GM12878 (cell line): ENCODE results near the gene ALG2. TPM values are rescaled to one million over a fixed set of nuclear protein-coding genes. Genes with fewer than 3 reads are reported as not detected.

ENCODE experiments used
- ASH2L ChIP-seq: fragments of 300-600, 200-600 bp; sonication (generic); IDR thresholded peaks from 2 replicates; pipeline ENCODE4 v1.6.1; 2017; ENCODE audit warnings: low read depth, mild to moderate bottlenecking, borderline replicate concordance
- ATF7 ChIP-seq: fragments of 450-650 bp; IDR thresholded peaks from 2 replicates; pipeline ENCODE4 v1.6.1; 2016; ENCODE audit warnings: low read depth, mild to moderate bottlenecking
- BMI1 ChIP-seq: fragments of 450-650 bp; IDR thresholded peaks from 2 replicates; pipeline ENCODE4 v1.6.1; 2016; ENCODE audit warnings: mild to moderate bottlenecking, moderate library complexity, borderline replicate concordance
- CBX3 ChIP-seq: fragments of 200-600 bp; sonication (generic); IDR thresholded peaks from 2 replicates; pipeline ENCODE4 v1.6.1; 2016; ENCODE audit warnings: low read depth, borderline replicate concordance
- CHD2 ChIP-seq: IDR thresholded peaks from 2 replicates; pipeline ENCODE4 v1.6.1; 2011; ENCODE audit warnings: low read depth, low read length, improper control_type of control experiment, borderline replicate concordance
- EED ChIP-seq: sonication (generic); IDR thresholded peaks from 2 replicates; pipeline ENCODE4 v1.6.1; 2016; ENCODE audit warnings: antibody characterized with exemption, low read depth
- EP300 ChIP-seq, 2 experiments: fragments of 150-350 bp in 1 of 2; IDR thresholded peaks; 2 replicates each; pipeline ENCODE4 v1.6.1; 2011 to 2012; ENCODE audit warnings: low read depth in 2 of 2, low read length in 2 of 2, borderline replicate concordance in 1 of 2, improper control_type of control experiment in 1 of 2, inconsistent platforms in 1 of 2; ENCODE audit not compliant: control insufficient read depth in 1 of 2
- FOXM1 ChIP-seq: IDR thresholded peaks from 2 replicates; pipeline ENCODE4 v1.6.1; 2012; ENCODE audit warnings: low read depth, mild to moderate bottlenecking, inconsistent platforms, low read length, moderate library complexity
- LARP7 ChIP-seq: fragments of 450-650 bp; IDR thresholded peaks from 2 replicates; pipeline ENCODE4 v1.6.1; 2017; ENCODE audit warnings: mild to moderate bottlenecking
- MEF2B ChIP-seq: fragments of 450-650 bp; IDR thresholded peaks from 2 replicates; pipeline ENCODE4 v1.6.1; 2018; ENCODE audit warnings: mild to moderate bottlenecking, moderate library complexity; ENCODE audit not compliant: partially characterized antibody, poor library complexity, severe bottlenecking
- MYC ChIP-seq: IDR thresholded peaks from 2 replicates; pipeline ENCODE4 v1.6.1; 2011; ENCODE audit warnings: mild to moderate bottlenecking, low read length, moderate library complexity, inconsistent platforms; ENCODE audit not compliant: insufficient read depth, insufficient replicate concordance, insufficient read length, severe bottlenecking
- NR2C1 ChIP-seq: fragments of 450-650 bp; IDR thresholded peaks from 2 replicates; pipeline ENCODE4 v1.6.1; 2017; ENCODE audit warnings: antibody characterized with exemption, mild to moderate bottlenecking, moderate library complexity
- NR2C2 ChIP-seq: IDR thresholded peaks from 2 replicates; pipeline ENCODE4 v1.6.1; 2011; ENCODE audit warnings: borderline replicate concordance, low read depth; ENCODE audit not compliant: control insufficient read depth, insufficient read length
- PAX5 ChIP-seq: IDR thresholded peaks from 2 replicates; pipeline ENCODE4 v1.6.1; 2011; ENCODE audit warnings: low read depth, low read length, borderline replicate concordance
- POLR2AphosphoS5 ChIP-seq: IDR thresholded peaks from 2 replicates; pipeline ENCODE4 v1.6.1; 2011; ENCODE audit warnings: mild to moderate bottlenecking, low read length, inconsistent platforms
- RBBP5 ChIP-seq: fragments of 200-600 bp; sonication (generic); conservative IDR thresholded peaks from 2 replicates; pipeline ENCODE4 v1.6.1; 2016
- RCOR1 ChIP-seq: conservative IDR thresholded peaks from 2 replicates; pipeline ENCODE4 v1.6.1; 2012; ENCODE audit warnings: low read depth, low read length, improper control_type of control experiment
- RUNX3 ChIP-seq: IDR thresholded peaks from 2 replicates; pipeline ENCODE4 v1.6.1; 2012; ENCODE audit warnings: low read length, inconsistent platforms
- SMC3 ChIP-seq: IDR thresholded peaks from 2 replicates; pipeline ENCODE4 v1.6.1; 2011; ENCODE audit warnings: low read length, improper control_type of control experiment, borderline replicate concordance
- TARDBP ChIP-seq: IDR thresholded peaks from 2 replicates; pipeline ENCODE4 v1.6.1; 2016; ENCODE audit warnings: borderline replicate concordance
- TBL1XR1 ChIP-seq: IDR thresholded peaks from 2 replicates; pipeline ENCODE4 v1.6.1; 2012; ENCODE audit warnings: low read depth, low read length, improper control_type of control experiment
- TCF12 ChIP-seq: IDR thresholded peaks from 2 replicates; pipeline ENCODE4 v1.6.1; 2011; ENCODE audit warnings: low read depth, mild to moderate bottlenecking, low read length
- TCF7 ChIP-seq: IDR thresholded peaks from 2 replicates; pipeline ENCODE4 v1.6.1; 2014; ENCODE audit warnings: antibody characterized with exemption, borderline replicate concordance
- polyA plus RNA-seq, 11 experiments: library from polyadenylated mRNA; depleted of rRNA in 4 of 11; unstranded in 6 of 11; stranded (reverse) in 5 of 11; fragments of >200 nt; fragmentation: Nextera tagmentation in 4 of 11; fragmentation: Illumina TruSeq in 1 of 11; extraction: Ambion mirVana in 4 of 11; extraction: Trizol in 1 of 11; gene quantifications; 1 replicate in 1 of 11; 2 replicates in 10 of 11; pipeline versions ENCODE4 v1.2.1 to v1.2.3, GENCODE V29; 2011 to 2016; ENCODE audit warnings: inconsistent platforms in 2 of 11, missing spikeins in 2 of 11, low read depth in 1 of 11
- total RNA-seq, 4 experiments: library from RNA; depleted of rRNA in 3 of 4; stranded (reverse); fragments of >200 nt in 3 of 4; fragmentation: Illumina TruSeq in 1 of 4; extraction: Trizol in 1 of 4; gene quantifications; 2 replicates each; pipeline versions ENCODE4 v1.2.1 to v1.2.3, GENCODE V29; 2013 to 2021
- TF ChIP-seq, protein P1 (sequence below): fragments of 450-650 bp; IDR thresholded peaks from 2 replicates; pipeline ENCODE4 v1.6.1; 2017; ENCODE audit warnings: mild to moderate bottlenecking, moderate library complexity
- TF ChIP-seq, protein P2 (sequence below): IDR thresholded peaks from 2 replicates; pipeline ENCODE4 v1.6.1; 2012; ENCODE audit warnings: low read length, inconsistent platforms

ALG2 gene
- total and polyA plus RNA-seq, 10 of the 15 experiments (the other 5 are each of a cell fraction or from before 2014, with no cell fraction given) = 8.8 to 52.5 (median 38.6) TPM

DNA sequence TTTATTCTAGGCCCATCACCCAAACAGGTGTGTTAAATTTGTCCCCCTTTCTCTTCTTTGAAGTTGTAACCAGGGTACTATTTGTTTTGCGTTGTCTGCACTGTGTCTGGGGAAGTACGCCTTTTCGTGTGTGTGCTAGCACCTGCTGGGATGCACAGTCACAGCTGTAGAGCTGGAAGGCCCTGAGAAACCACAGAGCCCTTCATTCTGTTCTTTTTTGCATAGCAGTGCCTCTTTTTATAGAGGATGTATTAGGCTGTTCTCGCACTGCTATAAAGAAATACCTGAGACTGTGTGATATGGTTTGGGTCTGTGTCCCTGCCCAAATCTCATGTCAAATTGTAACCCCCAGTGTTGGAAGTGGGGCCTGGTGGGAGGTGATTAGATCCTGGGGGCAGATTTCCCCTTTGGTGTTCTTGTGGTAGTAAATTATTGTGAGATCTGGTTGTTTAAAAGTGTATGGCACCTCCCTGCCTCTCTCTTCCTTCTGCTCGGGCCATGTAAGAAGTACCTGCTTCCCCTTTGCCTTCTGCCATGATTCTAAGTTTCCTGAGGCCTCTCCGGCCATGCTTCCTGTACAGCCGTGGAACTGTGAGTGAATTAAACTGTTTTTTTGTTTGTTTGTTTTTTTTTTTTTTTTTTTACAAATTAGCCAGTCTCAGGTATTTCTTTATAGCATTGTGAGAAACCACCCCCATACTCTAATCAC is 14.3 kb upstream of the ALG2 start (continued):
- TF ChIP-seq ASH2L (0 out of 2 replicates have a peak, but pooled peaks have one; percentile 81), CHD2 (peak; percentile 39; the same call in 1 of the 2 replicates), NR2C2 (no peak), TARDBP (no peak), LARP7 (no peak), PAX5 (peak; percentile 84), RCOR1 (no peak), POLR2AphosphoS5 (peak; percentile 44; the same call in 1 of the 2 replicates), EED (peak; percentile 85), EP300 (IDR thresholded peaks at IDR 0.05; ENCODE audit: borderline replicate concordance in 1 of 2, control insufficient read depth in 1 of 2, low read depth in 2 of 2, low read length in 2 of 2) (peak; percentile 89 to 96), BMI1 (no peak), NR2C1 (no peak), ATF7 (peak; percentile 58; the same call in 1 of the 2 replicates), MEF2B (peak; percentile 55), TCF12 (peak; percentile 99), RBBP5 (no peak), MYC (no peak), FOXM1 (peak; percentile 97), RUNX3 (peak; percentile 98), TBL1XR1 (no peak), CBX3 (no peak), TCF7 (peak; percentile 85), SMC3 (no peak; the same call in 1 of the 2 replicates)
- TF ChIP-seq, protein P1, sequence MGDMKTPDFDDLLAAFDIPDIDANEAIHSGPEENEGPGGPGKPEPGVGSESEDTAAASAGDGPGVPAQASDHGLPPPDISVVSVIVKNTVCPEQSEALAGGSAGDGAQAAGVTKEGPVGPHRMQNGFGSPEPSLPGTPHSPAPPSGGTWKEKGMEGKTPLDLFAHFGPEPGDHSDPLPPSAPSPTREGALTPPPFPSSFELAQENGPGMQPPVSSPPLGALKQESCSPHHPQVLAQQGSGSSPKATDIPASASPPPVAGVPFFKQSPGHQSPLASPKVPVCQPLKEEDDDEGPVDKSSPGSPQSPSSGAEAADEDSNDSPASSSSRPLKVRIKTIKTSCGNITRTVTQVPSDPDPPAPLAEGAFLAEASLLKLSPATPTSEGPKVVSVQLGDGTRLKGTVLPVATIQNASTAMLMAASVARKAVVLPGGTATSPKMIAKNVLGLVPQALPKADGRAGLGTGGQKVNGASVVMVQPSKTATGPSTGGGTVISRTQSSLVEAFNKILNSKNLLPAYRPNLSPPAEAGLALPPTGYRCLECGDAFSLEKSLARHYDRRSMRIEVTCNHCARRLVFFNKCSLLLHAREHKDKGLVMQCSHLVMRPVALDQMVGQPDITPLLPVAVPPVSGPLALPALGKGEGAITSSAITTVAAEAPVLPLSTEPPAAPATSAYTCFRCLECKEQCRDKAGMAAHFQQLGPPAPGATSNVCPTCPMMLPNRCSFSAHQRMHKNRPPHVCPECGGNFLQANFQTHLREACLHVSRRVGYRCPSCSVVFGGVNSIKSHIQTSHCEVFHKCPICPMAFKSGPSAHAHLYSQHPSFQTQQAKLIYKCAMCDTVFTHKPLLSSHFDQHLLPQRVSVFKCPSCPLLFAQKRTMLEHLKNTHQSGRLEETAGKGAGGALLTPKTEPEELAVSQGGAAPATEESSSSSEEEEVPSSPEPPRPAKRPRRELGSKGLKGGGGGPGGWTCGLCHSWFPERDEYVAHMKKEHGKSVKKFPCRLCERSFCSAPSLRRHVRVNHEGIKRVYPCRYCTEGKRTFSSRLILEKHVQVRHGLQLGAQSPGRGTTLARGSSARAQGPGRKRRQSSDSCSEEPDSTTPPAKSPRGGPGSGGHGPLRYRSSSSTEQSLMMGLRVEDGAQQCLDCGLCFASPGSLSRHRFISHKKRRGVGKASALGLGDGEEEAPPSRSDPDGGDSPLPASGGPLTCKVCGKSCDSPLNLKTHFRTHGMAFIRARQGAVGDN = peak; percentile 78
- TF ChIP-seq, protein P2, sequence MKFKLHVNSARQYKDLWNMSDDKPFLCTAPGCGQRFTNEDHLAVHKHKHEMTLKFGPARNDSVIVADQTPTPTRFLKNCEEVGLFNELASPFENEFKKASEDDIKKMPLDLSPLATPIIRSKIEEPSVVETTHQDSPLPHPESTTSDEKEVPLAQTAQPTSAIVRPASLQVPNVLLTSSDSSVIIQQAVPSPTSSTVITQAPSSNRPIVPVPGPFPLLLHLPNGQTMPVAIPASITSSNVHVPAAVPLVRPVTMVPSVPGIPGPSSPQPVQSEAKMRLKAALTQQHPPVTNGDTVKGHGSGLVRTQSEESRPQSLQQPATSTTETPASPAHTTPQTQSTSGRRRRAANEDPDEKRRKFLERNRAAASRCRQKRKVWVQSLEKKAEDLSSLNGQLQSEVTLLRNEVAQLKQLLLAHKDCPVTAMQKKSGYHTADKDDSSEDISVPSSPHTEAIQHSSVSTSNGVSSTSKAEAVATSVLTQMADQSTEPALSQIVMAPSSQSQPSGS = peak; percentile 86
